GM19397 (cell line): ENCODE results near the gene SLCO1B3.
"Not testable (repeated sequence)": the region's sequence is repeated elsewhere in the genome, so short reads cannot be mapped to it uniquely, and the experiment has no call there.

Experiments
- ATAC-seq: cut with Tn5 transposase; IDR thresholded peaks from one replicate; pipeline ENCODE4 v1.9.1; 2021; ENCODE audit warnings: mild to moderate bottlenecking, moderate library complexity; ENCODE audit not compliant: unreplicated experiment

Gene SLCO1B3, protein sequence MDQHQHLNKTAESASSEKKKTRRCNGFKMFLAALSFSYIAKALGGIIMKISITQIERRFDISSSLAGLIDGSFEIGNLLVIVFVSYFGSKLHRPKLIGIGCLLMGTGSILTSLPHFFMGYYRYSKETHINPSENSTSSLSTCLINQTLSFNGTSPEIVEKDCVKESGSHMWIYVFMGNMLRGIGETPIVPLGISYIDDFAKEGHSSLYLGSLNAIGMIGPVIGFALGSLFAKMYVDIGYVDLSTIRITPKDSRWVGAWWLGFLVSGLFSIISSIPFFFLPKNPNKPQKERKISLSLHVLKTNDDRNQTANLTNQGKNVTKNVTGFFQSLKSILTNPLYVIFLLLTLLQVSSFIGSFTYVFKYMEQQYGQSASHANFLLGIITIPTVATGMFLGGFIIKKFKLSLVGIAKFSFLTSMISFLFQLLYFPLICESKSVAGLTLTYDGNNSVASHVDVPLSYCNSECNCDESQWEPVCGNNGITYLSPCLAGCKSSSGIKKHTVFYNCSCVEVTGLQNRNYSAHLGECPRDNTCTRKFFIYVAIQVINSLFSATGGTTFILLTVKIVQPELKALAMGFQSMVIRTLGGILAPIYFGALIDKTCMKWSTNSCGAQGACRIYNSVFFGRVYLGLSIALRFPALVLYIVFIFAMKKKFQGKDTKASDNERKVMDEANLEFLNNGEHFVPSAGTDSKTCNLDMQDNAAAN

DNA sequence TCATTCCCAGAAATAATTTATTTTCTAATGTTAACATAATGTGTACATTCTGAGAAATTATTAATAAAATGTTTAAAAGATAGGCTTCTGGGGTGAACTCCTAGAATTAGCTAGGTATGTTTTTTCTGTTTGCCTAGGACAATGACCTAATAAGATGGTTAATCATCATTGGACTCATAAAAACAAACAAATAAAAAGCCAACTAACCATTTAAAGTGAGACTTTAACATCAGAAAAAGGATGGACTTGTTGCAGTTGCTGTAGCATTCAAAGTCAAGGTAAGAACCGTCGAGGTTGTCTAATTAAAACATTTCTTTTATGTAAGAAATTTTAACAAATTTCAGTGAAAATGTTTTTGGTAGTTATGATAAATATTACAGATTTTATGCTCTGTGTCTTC is at the start of gene SLCO1B3:
Gene SLCO1B3, plus strand, starts transcription at position 219 of the 400 bp plus-strand sequence. CDS start 5,034 bp downstream, outside the sequence.
- ATAC-seq, result no peak

DNA sequence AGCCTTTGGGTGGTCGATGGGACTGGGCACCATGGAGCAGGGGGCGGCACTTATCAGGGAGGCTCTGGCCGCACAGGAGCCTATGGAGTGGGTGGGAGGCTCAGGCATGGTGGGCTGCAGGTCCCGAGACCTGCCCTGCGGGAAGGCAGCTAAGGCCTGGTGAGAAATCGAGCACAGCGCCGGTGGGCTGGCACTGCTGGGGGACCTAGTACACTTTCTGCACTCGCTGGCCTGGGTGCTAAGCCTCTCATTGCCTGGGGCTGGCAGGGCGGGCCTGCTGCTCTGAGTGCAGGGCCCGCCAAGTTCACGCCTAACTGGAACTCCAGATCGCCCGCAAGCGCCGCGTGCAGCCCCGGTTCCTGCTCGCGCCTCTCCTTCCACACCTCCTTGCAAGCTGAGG is 33.1 kb upstream of the SLCO1B3 start:
- ATAC-seq, result no peak

DNA sequence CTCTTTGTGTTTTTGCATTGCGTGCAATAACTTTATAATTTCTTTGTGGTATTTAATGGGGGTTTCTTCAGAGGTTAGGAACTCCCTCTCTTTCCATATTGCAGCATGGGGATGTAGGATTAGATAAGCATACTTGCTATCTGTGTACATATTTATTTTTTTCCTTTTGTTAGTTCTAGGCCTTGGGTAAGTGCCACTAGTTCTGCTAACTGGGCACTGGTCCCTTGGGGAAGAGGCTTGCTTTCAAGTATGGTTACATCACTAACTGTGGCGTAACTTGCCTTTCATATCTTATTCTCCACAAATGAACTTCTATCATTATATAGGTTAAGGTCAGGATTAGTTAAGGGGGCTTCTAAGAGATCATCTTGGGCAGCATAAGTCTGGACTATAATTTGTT is 31.5 kb upstream of the SLCO1B3 start:
- no peak for ATAC-seq

DNA sequence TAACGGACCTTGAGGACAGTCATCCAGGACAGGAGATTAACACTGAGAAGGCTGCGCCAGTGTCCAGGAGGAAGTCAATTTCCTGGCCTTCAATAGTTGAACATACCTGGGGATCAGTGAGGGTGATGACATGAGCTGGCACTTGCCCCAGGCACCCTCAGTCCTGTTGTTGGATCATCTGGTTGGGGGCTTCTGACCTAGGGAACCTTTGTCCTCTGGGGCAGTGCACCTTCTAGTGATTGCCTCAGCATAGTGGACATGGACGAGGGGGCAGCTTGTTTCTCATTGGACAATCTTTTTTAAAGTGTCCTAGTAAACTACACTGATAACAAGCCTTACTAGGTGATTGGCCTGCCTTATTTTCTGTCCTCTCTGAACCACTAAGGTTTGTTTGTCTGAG is 30.5 kb upstream of the SLCO1B3 start:
- ATAC-seq, result not testable (repeated sequence)

DNA sequence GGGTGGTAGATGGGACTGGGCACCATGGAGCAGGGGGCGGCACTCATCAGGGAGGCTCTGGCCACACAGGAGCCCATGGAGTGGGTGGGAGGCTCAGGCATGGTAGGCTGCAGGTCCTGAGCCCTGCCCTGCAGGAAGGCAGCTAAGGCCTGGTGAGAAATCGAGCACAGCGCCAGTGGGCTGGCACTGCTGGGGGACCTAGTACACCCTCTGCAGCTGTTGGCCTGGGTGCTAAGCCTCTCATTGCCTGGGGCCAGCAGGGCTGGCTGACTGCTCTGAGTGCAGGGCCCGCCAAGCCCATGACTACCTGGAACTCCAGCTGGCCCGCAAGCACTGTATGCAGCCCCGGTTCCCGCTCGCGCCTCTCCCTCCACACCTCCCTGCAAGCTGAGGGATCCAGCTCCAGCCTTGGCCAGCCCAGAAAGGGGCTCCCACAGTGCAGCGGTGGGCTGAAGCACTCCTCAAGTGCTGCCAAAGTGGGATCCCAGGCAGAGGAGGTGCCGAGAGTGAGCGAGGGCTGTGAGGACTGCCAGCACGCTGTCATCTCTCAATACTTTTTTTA is 26.6 kb upstream of the SLCO1B3 start:
- not testable (repeated sequence) for ATAC-seq

DNA sequence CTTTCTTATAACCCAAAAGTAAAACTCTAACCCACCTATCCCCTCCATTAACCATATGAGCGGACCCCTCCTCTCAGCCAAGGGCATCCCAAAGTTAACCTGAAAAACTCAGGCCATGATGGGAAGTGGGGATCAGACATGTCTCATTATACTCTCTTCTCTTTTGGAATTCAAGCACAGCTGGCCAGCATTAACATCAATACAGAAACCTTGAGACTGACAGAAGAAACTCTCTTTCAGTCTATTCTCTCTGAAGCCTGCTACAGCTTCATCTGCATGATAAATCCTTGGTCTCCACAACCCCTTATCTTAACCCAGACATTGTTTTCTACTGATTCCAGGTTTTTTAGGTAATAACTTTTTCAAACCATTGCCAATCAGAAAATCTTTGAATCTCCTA is 17.5 kb upstream of the SLCO1B3 start:
- no peak for ATAC-seq

DNA sequence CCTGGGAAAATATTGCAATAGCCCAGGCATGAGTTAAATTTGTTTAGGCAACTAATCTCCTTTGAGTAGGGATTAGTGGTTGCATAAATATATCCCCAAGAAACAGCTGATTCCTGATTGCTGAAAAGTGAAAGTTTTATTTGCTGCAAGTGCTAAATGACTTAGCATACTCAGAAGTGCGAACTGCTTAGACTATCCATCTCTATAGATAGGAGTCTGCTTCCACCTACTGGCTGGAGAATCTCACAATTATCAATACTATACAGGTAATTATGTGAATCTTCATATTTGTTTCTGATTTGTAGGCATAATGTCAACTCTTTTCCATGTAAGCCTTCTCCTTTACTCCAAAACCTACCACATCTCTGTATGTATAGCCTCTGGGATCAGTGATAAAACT is 12.0 kb upstream of the SLCO1B3 start:
- no peak for ATAC-seq

DNA sequence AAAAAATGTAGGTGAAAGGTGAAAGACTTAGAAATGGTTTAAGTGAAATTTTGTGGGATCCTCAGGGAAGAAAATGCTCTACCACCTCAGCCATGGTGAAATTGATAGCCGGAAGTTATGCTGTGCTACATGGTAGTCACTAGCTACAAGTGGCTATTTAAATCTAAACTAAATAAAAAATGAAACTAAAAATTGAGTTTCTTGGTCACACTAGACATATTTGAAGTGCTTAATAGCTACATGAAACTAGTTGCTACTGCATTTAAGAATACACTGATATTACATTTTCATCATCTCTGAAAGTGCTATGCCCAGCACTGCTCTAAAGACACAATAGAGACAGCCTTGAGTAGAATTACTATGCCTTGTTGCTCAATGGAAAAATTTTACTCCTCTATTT is 10.3 kb upstream of the SLCO1B3 start:
- no peak for ATAC-seq

DNA sequence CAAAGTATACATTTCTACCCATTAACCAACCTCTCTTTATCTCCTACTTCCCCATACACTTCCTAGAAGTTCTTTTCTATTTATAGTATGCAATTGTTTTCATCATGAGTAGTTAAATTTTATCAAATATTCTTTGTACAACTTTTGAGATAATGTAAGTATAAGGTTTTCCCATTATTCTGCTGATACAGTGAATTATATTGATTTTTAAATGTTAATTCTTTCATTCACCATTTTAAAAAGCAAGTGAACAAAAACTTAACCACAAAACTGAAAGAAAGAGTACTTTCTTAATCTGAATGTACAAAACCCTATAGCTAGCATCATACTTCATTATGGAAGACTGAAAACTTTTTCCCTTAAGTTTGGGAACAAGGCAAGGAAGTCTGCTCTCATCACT is 9.5 kb upstream of the SLCO1B3 start:
- no peak for ATAC-seq

DNA sequence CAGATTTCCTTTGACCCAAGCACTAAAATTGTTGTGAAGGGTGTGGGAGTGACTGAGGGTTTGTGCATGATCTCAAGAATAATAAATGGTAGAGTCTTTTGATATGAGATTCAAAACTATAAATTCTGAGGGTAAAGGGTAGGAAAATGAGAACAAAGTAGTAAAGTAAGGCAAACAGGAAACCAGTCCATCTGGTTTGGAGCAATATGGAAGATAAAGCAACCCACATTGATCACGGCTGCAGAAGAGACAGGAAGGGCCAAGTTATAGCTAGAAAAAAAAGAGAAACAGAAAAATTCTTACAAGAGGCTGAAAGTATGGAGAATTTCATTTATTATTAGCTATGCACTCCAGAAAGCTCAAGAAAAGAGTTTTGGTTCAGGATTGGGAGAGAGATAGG is 4.6 kb upstream of the SLCO1B3 start:
- no peak for ATAC-seq

DNA sequence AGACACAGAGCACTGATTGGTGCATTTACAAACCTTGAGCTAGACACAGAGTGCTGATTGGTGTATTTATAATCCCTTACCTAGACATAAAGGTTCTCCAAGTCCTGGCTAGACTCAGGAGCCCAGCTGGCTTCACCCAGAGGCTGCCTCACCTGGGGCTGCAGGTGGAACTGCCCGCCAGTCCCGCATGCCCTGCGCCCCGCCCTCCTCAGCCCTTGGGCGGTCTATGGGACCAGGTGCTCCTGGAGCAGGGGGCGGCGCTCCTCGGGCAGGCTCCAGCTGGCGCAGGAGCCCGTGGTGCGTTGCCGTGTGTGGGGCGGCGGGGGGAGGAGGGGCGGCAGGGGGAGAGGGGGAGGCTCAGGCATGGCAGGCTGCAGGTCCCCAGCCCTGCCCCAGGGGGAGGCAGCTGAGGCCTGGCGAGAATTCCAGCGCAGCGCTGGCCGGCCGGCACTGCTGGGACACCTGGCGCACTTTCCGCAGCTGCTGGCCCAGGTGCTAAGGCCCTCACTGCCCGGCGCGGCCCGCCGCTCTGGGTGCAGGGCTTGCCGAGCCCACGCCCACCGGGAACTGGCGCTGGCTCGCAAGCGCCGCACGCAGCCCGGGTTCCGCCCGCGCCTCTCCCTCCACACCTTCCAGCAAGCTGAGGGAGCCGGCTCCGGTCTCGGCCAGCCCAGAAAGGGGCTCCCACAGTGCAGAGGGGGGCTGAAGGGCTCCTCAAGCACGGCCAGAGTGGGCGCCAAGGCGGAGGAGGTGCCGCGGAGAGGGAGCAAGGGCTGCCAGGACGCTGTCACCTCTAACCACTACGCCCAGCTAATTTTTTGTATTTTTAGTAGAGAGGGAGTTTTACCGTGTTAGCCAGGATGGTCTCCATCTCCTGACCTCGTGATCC is 3.1 kb upstream of the SLCO1B3 start:
- no peak for ATAC-seq

DNA sequence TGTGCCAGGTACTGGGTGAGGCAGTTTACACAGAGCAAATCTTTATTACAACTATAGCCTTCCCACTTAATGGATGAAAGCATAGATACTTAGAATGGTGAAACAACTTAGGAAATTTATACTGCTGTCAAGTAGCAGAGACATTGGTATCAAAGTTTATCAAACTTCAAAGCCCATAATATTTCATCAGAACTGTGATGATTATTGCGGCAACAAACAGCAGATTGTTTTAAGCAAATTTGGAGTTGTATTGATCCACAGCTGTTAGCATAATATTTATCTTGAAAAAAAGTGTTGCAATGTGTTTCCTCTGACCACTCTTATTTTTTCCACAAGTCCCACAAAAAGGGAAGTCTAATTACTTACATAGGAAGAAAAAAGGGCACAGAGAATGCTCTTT is 2.0 kb upstream of the SLCO1B3 start:
- ATAC-seq, result no peak

DNA sequence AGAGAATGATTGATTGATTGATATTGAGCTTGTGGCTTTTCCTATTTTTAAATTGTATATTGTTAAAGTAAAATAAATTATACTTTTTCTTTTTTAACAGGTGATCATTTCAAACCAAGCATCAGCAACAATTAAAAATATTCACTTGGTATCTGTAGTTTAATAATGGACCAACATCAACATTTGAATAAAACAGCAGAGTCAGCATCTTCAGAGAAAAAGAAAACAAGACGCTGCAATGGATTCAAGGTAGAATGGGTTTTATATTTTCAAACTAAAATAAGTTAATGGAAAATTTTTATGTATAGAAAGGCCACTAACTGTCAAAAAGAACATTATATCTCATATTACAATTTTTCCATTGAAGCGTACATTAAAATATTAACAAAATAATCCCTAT is 5.1 kb downstream of the SLCO1B3 start:
- ATAC-seq, result no peak

DNA sequence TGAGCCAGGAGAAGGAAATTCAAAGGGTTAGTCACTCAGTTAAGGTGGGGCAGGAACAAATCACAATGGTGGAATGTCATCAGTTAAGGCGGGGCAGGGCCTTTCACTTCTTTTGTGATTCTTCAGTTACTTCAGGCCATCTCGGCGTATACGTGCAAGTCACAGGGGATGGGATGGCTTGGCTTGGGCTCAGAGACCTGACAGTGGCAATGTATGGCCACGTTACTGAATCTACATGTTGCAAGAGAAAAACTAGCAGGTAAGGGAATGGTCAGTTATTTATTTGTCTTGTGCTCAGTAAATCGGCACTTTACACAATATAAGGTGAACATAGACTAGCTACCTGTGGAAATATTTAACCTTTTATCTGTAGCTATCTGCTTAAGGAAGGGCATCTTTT is 11.9 kb downstream of the SLCO1B3 start:
- no peak for ATAC-seq

DNA sequence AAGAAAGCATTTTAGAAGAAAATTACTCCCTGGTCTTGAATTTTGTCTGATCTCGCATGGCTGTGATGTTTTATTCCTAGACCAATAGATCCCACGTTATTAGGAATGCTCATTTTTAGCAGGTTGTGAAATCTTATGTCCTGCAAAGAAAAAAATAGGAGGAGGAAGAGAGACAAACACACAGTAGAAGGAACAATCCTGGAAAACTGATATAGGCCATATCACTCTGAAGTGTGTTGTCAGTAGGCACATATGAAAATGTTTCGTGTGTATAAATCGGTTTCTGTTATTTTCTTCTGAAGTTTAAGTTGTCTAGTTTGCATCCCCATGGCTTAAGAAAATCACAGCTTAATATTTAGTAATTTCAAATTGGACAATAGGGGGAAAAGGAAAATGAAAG is 12.4 kb downstream of the SLCO1B3 start:
- ATAC-seq, result no peak

DNA sequence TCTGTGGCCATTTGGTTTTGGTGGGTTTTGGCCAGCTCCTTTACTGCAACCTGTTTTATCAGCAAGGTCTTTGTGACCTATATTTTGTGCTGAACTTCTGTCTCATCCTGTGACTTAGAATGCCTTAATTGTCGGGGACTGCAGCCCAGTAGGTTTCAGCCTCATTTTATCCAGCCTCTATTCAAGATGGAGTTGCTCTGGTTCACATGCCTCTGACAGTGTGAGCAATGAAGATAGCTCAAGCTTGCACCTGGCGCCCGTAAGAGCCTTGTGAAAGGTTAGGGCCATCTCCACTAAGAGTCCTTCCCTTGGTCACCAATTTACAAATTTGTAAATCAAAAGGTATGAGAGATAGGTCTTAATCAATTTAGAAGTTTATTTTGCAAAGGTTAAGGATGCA is 19.4 kb downstream of the SLCO1B3 start:
- ATAC-seq, result no peak

DNA sequence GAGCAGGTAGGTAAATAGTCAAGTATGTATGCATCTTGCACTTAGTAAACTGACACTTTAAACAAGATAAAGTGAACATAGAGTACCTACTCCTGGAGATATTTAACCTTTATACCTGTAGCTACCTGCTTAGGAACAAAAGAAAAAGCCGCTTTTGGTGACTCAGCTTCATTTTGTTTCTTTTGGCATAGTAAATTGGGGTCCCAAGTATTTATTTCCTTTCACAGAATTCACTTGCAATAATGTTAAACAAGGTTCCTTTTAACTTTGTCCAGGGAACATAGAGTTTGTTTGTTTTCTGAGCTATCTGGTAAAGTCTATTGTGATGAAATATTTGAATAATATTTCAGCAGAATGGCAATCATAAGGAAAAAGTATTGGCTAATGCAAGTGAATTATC is 20.0 kb downstream of the SLCO1B3 start:
- ATAC-seq, result no peak

DNA sequence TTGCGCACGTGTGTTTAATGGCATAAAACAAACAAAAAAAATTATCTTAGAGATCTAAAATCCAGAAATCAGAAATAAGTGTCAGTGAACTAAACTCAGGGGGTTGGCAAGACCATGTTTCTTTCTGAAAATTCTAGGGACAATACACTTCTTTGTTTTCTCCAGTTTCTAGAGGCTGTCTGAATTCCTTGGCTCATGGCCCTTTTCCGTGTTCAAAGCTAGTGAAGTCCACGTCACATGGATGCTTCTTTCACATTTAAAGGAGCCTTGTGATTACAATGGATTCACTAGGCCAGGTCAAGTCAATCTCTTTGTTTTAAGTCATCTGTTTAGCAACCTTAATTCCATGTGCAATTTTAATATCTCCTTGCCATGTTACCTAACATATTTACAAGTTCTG is 22.4 kb downstream of the SLCO1B3 start:
- no peak for ATAC-seq

DNA sequence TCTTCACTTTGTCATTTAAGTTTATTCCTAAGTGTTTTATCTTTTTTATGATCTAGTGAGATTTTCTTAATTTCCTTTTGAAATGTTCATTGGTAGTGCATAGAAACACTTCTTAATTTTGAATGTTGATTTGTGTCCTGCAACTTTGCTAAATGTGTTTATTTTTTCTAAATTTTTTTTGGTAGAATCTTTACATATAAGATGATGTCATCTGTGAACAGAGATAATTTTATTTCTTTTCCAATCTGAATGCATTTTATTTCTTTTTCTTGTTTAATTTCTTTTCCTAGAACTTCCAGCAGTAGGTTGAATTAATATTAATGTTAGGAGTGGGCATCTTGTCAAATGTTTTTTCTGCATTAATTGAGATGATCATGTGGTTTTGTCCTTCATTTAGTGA is 42.1 kb downstream of the SLCO1B3 start:
- no peak for ATAC-seq

DNA sequence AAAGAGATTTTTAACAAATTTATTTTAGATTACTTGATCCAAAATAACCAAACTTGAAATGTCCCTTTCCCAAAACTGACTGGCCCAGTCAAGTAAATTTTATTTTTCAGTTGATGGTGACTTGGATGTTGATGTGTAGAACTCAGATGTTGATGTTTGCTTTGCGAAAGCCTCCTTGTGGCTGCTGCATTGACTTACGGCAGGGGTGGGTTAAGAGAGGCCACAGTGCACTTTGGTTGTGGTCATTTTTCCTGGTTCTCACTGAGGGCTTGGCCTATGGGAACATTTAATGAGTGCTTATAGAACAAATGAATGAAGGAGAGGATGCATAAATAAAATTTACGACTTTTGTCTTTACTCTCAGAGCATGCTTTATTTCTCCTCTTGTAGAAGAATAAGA is 52.6 kb downstream of the SLCO1B3 start:
- no peak for ATAC-seq

DNA sequence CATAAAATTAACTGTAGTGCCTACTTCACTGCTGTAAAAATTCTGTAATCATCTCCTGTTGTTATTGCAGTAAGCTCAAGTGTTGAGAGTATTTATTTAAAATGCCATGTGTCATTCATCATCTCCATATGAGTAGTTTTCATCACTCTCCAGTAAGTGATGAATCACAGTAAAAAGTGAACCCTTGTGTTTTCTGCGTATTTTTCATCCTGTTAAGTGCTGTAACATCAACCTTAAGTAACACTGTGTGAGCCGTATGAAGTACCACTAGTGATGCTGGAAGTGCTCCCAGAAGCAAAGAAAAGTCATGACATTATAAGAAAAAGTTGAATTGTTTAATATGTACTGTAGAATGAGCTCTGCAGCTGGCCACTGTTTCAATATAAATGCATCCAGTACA is 55.4 kb downstream of the SLCO1B3 start:
- ATAC-seq, result no peak
